Measurements from ENCODE around the gene STX4. TPM values are rescaled to one million over a fixed set of nuclear protein-coding genes. Genes with fewer than 3 reads are reported as not detected.

The STX4 gene
- polyA plus RNA-seq, 1 of the 3 experiments (the other 2 are of a cell fraction) = 117 TPM

DNA sequence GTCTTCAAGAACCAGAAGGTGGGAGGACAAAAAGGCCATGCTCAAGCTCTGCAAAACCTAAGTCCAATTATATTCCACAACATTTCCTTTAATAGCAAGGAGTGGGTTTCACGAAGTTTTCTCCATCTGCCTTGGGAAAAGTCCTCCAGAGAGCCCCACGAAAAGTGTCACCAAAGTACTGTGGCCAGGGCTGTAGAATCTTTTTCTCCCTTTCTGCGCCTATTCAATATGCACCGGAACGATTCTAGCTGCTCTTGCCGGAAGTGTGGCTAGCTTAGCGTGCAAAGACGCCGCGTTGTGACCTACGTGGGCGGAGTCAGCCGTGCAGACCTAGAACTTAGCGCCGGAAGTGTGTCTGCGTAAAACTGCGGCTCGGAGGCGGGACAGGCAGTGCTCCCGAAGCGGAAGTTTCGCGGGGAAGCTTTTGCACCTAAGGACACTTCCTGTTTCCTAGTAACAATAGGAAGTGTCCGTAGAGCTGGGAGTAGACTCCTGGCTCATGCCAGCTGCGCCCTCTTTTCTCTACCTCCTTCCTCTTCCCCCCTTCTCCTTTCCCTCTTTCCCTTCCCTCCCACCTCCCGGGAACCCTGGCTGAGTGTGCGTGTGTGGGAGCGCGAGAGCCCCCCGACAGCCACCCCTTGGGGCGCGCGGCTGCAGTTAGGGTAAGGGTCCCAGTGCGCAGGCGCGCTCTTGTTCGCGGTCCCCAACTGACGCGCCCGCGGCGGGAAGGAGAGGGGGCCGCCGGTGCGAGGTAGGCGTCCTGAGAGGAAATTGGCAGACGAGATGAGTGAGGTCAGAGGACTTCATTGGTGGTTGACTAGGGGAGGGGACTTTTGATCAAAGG lies 40.8 kb downstream of the STX4 start, which contains the start of the genes ZNF646 and ZNF668 (continued):
- no peak for TF ChIP-seq PBX3 (IDR thresholded peaks at IDR 0.05)
- TF ChIP-seq MXI1 (IDR thresholded peaks at IDR 0.05; ENCODE audit: low read depth, low read length) = peak; percentile 86
- TF ChIP-seq TEAD4 (IDR thresholded peaks at IDR 0.05; ENCODE audit: borderline replicate concordance, insufficient read depth) = no peak
- TF ChIP-seq NFIC (IDR thresholded peaks at IDR 0.05; ENCODE audit: borderline replicate concordance) = 0 out of 2 replicates have a peak, but pooled peaks have one; percentile 14
- TF ChIP-seq SIN3A (IDR thresholded peaks at IDR 0.05; ENCODE audit: borderline replicate concordance, low read depth, low read length) = peak; percentile 91; the same call in 1 of the 2 replicates
- peak; percentile 75; the same call in 1 of the 2 replicates for TF ChIP-seq TAF1 (IDR thresholded peaks at IDR 0.05; ENCODE audit: borderline replicate concordance, low read depth, low read length)
- TF ChIP-seq, protein P1, sequence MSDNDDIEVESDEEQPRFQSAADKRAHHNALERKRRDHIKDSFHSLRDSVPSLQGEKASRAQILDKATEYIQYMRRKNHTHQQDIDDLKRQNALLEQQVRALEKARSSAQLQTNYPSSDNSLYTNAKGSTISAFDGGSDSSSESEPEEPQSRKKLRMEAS (IDR thresholded peaks at IDR 0.05; ENCODE audit: low read depth) = peak; percentile 93
- TF ChIP-seq USF1 (IDR thresholded peaks at IDR 0.05; ENCODE audit: borderline replicate concordance, low read depth) = no peak
- TF ChIP-seq ELF1 (IDR thresholded peaks at IDR 0.05) = peak; percentile 96
- no peak for TF ChIP-seq GATA2 (CRISPR knock-in tag; IDR thresholded peaks at IDR 0.05)
- peak; percentile 55 for TF ChIP-seq NRF1 (IDR thresholded peaks at IDR 0.05; ENCODE audit: low read depth, low read length)
- TF ChIP-seq RAD21 (IDR thresholded peaks at IDR 0.05; ENCODE audit: low read length) = no peak; the same call in 1 of the 2 replicates

GRCh38 chr16:31074814-31075183 lies 41.4 kb downstream of the STX4 start:
- peak overlapping the region; percentile 94 to 95 for H3K27ac ChIP-seq (ENCODE audit: low read depth in 2 of 2, low read length in 1 of 2)
- H3K4me1 ChIP-seq (ENCODE audit: control insufficient read depth in 1 of 2, insufficient read depth in 2 of 2, low read depth in 1 of 2, low read length in 1 of 2) = peaks cover 5 to 14% of the 10 kb centered on the region in 2 experiments; a peak in 3 of 4 replicates
- no peak for TF ChIP-seq GATA2 (CRISPR knock-in tag; IDR thresholded peaks at IDR 0.05)
- TF ChIP-seq USF1 (IDR thresholded peaks at IDR 0.05; ENCODE audit: borderline replicate concordance, low read depth) = no peak
- no peak for TF ChIP-seq FOXJ3 (CRISPR knock-in tag; IDR thresholded peaks at IDR 0.05)
- 0 out of 2 replicates have a peak, but pooled peaks have one; percentile 8 for TF ChIP-seq RAD21 (IDR thresholded peaks at IDR 0.05; ENCODE audit: low read length)
- H3K79me2 ChIP-seq (ENCODE audit: insufficient read depth) = peaks cover 88% of the 10 kb centered on the region
- peaks cover 7% of the 10 kb centered on the region for H3F3A ChIP-seq (replicated peaks; ENCODE audit: insufficient read depth)
- H3K36me3 ChIP-seq (replicated peaks in 1 of 2; ENCODE audit: control insufficient read depth in 1 of 2, insufficient read depth in 2 of 2, low read length in 1 of 2) = peaks cover 18 to 39% of the 10 kb centered on the region in 2 experiments
- no peaks in the 10 kb centered on the region for H3K9me3 ChIP-seq
- H3K4me3 ChIP-seq (ENCODE audit: low read depth in 2 of 2, low read length in 1 of 2) = peak overlapping the region; percentile 90 to 95
- H2AFZ ChIP-seq (ENCODE audit: low read depth) = peak overlapping the region; percentile 69
- H3K9me2 ChIP-seq = no peaks in the 10 kb centered on the region
- no peaks in the 10 kb centered on the region for H3K27me3 ChIP-seq (ENCODE audit: insufficient read depth)
- 10% methylated on average over 7 of the region's 7 CpGs for WGBS (ENCODE audit: low lambda C conversion rate)
- ChIA-PET CTCF (interaction anchor here (1.5 to 4.3 kb wide), 3 partner anchors 46 to 90 kb away, joined by 6 to 19 read pairs (median 7); partner anchors contain the start of gene HSD3B7), POLR2A (interaction anchor here (1.0 to 2.7 kb wide), 9 partner anchors 10 to 386 kb away, joined by 3 to 22 read pairs (median 9); partner anchors contain the start of genes FUS and KAT8)
- peak overlapping the region; percentile 93 for H3K4me2 ChIP-seq
- H3K9ac ChIP-seq = peak overlapping the region; percentile 95
- H4K20me1 ChIP-seq (ENCODE audit: insufficient read depth) = 0 out of 2 replicates have a peak, but pooled peaks cover 4% of the 10 kb centered on the region
- DNase-seq = no peak
